LNCaP clone FGC (cell line): ENCODE results near the gene RING1.

Experiments used
- DNase-seq: peaks from one replicate; pipeline ENCODE4 v3.0.0-alpha.2; 2011; ENCODE audit warnings: low read depth
- H3K4me3 ChIP-seq: 2 replicates; pipeline ENCODE4 v1.5.1; 2011; ENCODE audit warnings: mild to moderate bottlenecking, low read depth, low read length, control low read depth
- TF ChIP-seq, protein P1 (sequence below): IDR thresholded peaks from 2 replicates; pipeline ENCODE4 v1.5.1; 2012; ENCODE audit warnings: mild to moderate bottlenecking; ENCODE audit not compliant: control insufficient read depth, insufficient read depth; ENCODE audit errors: extremely low read depth

The RING1 gene

DNA sequence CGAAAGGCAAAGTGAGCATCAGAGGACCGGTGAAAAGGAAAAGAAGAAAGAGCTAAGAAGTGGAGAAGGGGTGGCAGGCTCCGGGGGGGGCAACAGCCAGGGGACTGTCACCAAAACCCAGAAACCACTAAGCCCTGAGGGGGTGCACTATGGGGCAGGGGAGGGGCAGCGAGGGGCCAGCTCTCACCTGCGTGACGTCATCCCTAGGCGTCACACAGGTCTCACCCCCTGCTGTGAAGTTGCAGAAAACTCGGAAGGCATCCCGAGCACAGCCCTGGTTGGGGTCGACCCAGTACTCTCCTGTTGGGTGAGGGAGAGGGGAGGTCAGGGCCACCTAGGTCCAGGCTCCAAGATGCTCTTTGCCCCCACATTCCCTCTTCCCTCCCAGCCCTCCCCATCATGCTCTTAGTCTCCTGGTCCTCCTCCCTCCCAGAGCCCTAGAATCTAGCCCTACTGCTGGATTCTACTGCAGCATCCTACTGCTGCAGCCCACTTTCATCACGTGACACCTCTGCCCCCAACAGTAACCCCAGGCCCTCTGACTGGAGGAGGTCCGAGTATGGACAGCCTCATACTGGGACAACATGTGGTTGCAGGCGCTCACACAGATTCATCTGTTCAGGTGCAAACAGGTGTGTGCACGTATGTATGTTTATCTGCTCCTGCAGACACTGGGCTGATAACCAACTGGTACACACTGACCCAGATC, 43.5 kb upstream of the RING1 start:
- TF ChIP-seq, protein P1, sequence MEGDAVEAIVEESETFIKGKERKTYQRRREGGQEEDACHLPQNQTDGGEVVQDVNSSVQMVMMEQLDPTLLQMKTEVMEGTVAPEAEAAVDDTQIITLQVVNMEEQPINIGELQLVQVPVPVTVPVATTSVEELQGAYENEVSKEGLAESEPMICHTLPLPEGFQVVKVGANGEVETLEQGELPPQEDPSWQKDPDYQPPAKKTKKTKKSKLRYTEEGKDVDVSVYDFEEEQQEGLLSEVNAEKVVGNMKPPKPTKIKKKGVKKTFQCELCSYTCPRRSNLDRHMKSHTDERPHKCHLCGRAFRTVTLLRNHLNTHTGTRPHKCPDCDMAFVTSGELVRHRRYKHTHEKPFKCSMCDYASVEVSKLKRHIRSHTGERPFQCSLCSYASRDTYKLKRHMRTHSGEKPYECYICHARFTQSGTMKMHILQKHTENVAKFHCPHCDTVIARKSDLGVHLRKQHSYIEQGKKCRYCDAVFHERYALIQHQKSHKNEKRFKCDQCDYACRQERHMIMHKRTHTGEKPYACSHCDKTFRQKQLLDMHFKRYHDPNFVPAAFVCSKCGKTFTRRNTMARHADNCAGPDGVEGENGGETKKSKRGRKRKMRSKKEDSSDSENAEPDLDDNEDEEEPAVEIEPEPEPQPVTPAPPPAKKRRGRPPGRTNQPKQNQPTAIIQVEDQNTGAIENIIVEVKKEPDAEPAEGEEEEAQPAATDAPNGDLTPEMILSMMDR = no peak
- DNase-seq = no peak

DNA sequence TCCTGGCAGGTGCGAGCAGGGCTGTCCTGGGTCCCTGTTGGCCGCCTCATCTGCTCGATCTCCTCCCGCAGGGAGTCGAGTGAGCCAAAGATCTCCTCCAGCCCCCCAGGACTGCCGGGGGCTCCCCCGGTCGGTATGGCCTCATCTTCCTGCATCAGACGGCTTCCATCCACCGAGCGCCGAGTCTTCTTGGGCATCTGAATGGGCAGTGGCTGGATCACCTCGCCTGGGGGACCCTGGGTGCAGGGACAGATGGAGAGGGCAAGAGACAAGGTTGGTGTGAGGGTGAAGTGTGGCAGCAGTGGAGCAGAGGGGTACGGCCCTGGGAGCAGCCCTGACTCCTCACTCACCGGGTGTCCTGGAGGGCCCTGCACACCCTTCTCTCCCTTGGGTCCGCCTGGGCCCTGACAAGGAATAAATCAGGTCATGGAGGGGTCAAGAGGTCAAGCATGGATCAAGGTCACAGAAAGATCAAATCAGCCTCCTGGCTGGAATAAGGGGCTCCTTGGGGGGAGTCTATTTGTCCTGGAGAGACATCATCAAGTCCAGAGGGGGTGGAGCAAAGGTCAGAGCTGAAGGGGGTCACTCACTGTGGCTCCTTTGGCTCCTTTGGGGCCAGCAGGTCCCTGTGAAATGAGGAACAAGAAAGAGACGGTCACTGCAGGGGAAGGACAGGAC, 42.6 kb upstream of the RING1 start:
- no peak for DNase-seq
- no peak overlapping the region for H3K4me3 ChIP-seq
- TF ChIP-seq, protein P1 = no peak

More for the DNA sequence above, 43.5 kb upstream of the RING1 start:
- H3K4me3 ChIP-seq = no peak overlapping the region

DNA sequence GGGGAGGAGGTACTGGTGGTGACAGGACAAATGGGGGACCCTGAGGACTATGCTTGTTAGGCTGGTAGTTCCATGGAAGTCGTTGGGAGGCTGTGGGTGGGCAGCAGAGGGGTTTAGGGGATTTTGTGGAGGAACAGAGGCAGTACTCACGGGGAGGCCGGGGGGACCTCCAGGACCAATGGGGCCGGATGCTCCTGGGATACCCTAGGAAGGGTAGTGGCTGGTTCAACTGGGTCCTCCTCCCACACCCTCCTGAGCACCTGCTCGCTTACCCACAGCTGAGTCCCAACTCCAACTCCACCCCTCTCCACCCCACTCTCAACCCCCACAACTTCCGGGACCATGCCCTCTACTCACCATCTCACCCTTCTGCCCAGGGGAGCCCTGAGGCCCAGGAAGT, 41.9 kb upstream of the RING1 start:
- no peak for DNase-seq
- TF ChIP-seq, protein P1 = no peak
- no peak overlapping the region for H3K4me3 ChIP-seq

DNA sequence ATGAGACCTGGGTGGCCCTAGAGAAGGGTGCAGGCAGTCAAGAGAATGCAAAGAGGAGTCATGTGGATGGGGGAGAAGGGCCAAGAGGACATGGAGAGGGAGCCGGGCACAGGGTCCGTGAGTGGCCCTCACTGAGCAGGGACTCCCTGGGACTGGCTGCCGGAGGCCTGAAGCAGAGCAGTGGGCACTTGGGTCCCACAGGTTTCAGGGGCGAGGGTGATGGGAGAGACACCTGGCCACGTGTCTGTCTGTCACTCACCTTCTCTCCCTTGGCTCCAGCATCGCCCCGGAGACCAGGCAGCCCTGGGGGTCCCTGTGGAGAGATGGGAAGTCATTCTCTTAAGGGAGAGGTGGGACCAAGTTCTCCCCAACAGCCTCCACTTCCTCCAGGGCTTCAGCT, 41.5 kb upstream of the RING1 start:
- DNase-seq = no peak

DNA sequence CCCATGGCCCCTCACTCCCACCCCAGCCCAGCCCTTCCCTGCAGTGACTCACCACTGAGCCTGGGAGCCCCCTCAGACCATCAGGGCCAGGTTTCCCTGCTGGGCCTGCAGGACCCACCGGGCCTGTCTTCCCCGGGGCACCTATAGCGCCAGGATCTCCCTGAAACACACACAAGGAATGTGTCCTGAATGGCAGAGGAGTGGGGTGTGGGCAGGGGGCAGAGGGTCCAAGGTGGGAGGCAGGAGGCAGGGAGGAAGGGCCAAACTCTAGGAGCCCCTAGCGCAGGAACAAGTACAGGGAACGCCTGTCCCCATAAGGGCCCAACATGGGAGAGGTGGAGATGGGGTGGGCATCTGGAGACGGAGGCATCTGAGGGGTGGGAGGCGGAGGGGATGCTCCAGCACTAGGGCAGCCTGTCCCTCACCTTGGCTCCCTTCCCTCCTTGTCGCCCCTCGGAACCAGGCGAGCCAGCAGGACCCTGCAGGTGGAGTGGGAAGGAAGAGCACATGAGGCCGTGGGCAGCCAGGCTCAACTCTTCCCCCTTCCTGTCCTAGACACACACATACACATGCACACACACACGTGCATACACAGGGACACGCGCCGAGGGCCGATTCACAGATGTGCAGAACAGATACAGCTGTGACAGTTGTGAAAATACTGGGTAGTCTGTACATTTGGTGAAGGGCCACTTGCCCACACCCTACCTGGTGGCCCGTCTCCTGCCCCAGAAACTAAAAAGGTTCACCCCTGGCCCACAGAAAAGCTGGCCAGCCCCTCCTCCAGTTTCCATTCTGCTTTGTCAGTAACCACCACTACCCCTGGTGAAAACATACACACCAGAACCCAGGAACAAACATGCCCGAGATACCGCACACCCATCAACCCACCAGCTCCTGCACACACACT, 40.7 kb upstream of the RING1 start:
- TF ChIP-seq, protein P1 = no peak
- H3K4me3 ChIP-seq = no peak overlapping the region
- no peak for DNase-seq

More for the DNA sequence above, 41.5 kb upstream of the RING1 start:
- H3K4me3 ChIP-seq = no peak overlapping the region
- TF ChIP-seq, protein P1 = no peak

DNA sequence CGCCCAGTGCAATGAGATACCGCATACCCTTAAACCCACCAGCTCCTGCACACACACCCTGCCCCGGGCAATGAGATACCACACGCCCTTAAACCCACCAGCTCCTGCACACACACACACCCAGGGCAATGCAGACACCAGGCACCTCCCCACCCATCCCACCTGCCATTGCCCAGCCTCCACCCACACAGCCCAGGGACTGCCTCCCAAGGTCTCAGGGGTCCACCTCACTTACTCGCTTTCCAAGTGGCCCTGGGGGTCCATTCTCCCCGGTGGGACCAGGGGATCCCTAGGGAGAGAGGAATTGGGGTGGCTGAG, 40.1 kb upstream of the RING1 start:
- no peak for DNase-seq
- TF ChIP-seq, protein P1 = no peak
- H3K4me3 ChIP-seq = no peak overlapping the region
